Measurements from ENCODE around the gene GABRR2. TPM values are rescaled to one million over a fixed set of nuclear protein-coding genes. Genes with fewer than 3 reads are reported as not detected.
A peak's percentile ranks its signal among the peaks of the same experiment; 100 is the strongest.

Gene GABRR2
- total and polyA plus RNA-seq, 2 donors from 2014 or later = 0.38 TPM; not detected in 1

DNA sequence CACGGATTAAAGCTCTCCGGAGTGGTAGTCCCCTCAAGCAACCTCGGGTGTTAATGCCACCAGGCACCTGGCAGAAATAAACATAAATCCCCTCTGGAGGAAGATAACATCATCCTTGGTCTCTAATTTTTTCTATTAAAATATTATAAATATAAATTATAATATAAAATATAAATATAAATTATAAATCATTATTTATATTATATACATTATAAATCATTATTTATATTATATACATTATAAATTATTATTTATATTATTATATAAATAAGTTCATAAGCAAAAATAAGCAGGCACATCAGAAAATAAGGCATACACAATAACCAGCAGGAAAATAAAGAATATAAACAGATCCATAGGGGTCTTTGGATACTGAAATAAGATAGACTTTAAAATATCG is 39.2 kb downstream of the GABRR2 start:
- Histone ChIP-seq H3K9ac (ENCODE audit: low read length in 3 of 3) (no peak overlapping the region), H3K36me3 (ENCODE audit: control insufficient read depth in 2 of 3, insufficient read depth in 3 of 3, low read length in 3 of 3) (no peaks in the 10 kb centered on the region), H3K27ac (ENCODE audit: low read depth in 2 of 2, low read length in 2 of 2) (no peak overlapping the region), H3K4me3 (ENCODE audit: low read length in 3 of 3) (no peak overlapping the region), H3K4me1 (ENCODE audit: control insufficient read depth in 2 of 3, insufficient read depth in 2 of 3, low read depth in 1 of 3, low read length in 3 of 3) (no peaks in the 10 kb centered on the region), H3K9me3 (ENCODE audit: control insufficient read depth in 2 of 3, insufficient read depth in 1 of 3, low read length in 3 of 3) (no peaks in the 10 kb centered on the region), H3K27me3 (ENCODE audit: control insufficient read depth, insufficient read depth, low read length) (no peaks in the 10 kb centered on the region)
- no peak for DNase-seq
- intact Hi-C loops (cut with DNase I) = no loop called here
- TF ChIP-seq, protein P1, sequence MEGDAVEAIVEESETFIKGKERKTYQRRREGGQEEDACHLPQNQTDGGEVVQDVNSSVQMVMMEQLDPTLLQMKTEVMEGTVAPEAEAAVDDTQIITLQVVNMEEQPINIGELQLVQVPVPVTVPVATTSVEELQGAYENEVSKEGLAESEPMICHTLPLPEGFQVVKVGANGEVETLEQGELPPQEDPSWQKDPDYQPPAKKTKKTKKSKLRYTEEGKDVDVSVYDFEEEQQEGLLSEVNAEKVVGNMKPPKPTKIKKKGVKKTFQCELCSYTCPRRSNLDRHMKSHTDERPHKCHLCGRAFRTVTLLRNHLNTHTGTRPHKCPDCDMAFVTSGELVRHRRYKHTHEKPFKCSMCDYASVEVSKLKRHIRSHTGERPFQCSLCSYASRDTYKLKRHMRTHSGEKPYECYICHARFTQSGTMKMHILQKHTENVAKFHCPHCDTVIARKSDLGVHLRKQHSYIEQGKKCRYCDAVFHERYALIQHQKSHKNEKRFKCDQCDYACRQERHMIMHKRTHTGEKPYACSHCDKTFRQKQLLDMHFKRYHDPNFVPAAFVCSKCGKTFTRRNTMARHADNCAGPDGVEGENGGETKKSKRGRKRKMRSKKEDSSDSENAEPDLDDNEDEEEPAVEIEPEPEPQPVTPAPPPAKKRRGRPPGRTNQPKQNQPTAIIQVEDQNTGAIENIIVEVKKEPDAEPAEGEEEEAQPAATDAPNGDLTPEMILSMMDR (IDR thresholded peaks at IDR 0.05; ENCODE audit: borderline replicate concordance, extremely low read depth, insufficient read depth) = no peak
- peak; percentile 75 for FAIRE-seq

DNA sequence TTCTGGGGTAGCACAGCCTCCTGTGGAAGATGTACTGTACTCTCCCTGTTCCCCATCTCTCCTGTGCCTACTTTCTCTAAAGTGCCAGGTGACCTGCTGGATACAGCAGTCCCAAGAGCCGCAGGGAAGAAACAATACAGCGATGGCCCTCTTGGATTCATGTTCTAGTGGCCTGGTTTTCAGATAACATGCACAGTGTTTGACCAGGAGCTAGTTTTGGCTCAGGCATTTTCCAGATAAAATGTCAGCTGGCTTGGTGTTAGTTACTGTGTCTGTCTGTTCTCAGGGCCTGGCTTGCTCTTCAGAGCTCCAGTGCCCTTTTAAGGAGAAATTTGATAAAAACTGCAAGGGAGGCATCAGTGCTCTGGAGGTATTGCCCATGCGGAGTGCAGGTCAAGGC is 41.3 kb downstream of the GABRR2 start:
- intact Hi-C loops (cut with DNase I) = no loop called here
- Histone ChIP-seq H3K9me3 (ENCODE audit: control insufficient read depth in 2 of 3, insufficient read depth in 1 of 3, low read length in 3 of 3) (no peaks in the 10 kb centered on the region), H3K4me1 (ENCODE audit: control insufficient read depth in 2 of 3, insufficient read depth in 2 of 3, low read depth in 1 of 3, low read length in 3 of 3) (no peaks in the 10 kb centered on the region), H3K9ac (ENCODE audit: low read length in 3 of 3) (no peak overlapping the region), H3K27me3 (ENCODE audit: control insufficient read depth, insufficient read depth, low read length) (no peaks in the 10 kb centered on the region), H3K36me3 (ENCODE audit: control insufficient read depth in 2 of 3, insufficient read depth in 3 of 3, low read length in 3 of 3) (no peaks in the 10 kb centered on the region), H3K27ac (ENCODE audit: low read depth in 2 of 2, low read length in 2 of 2) (no peak overlapping the region), H3K4me3 (ENCODE audit: low read length in 3 of 3) (no peak overlapping the region)
- TF ChIP-seq, protein P1 (IDR thresholded peaks at IDR 0.05; ENCODE audit: borderline replicate concordance, extremely low read depth, insufficient read depth) = no peak
- FAIRE-seq (no peak), DNase-seq (no peak)

GRCh38 chr6:89272596-89272995 is 42.5 kb downstream of the GABRR2 start:
- H3K27me3 ChIP-seq (ENCODE audit: control insufficient read depth, insufficient read depth, low read length) = no peaks in the 10 kb centered on the region
- H3K4me3 ChIP-seq (ENCODE audit: low read length in 3 of 3) = no peak overlapping the region
- H3K9ac ChIP-seq (ENCODE audit: low read length in 3 of 3) = no peak overlapping the region
- H3K27ac ChIP-seq (ENCODE audit: low read depth in 2 of 2, low read length in 2 of 2) = no peak overlapping the region
- intact Hi-C loops (cut with DNase I) = no loop called here
- TF ChIP-seq, protein P1 (IDR thresholded peaks at IDR 0.05; ENCODE audit: borderline replicate concordance, extremely low read depth, insufficient read depth) = no peak
- no peaks in the 10 kb centered on the region for H3K36me3 ChIP-seq (ENCODE audit: control insufficient read depth in 2 of 3, insufficient read depth in 3 of 3, low read length in 3 of 3)
- H3K9me3 ChIP-seq (ENCODE audit: control insufficient read depth in 2 of 3, insufficient read depth in 1 of 3, low read length in 3 of 3) = no peaks in the 10 kb centered on the region
- peak in 2 of 5 donors; percentile 14 to 23 for DNase-seq
- no peaks in the 10 kb centered on the region for H3K4me1 ChIP-seq (ENCODE audit: control insufficient read depth in 2 of 3, insufficient read depth in 2 of 3, low read depth in 1 of 3, low read length in 3 of 3)
- FAIRE-seq = no peak
